ENCODE measurements around the gene WDR72.

- TF ChIP-seq POLR2A (IDR thresholded peaks at IDR 0.05) (no peak), CTCF (IDR thresholded peaks at IDR 0.05) (no peak)
Observed at GRCh38 chr15:53807501-53807900, 48.0 kb upstream of the WDR72 start.

All from heart left ventricle (tissue), 13 donors.